Measurements from ENCODE around the gene ABCA12.

- no peak for TF ChIP-seq CTCF (IDR thresholded peaks at IDR 0.05)
- TF ChIP-seq POLR2A (IDR thresholded peaks at IDR 0.05), result no peak
- no peak for TF ChIP-seq EP300 (IDR thresholded peaks at IDR 0.05)
Measured at GRCh38 chr2:215032153-215032552, 106.3 kb downstream of the ABCA12 start.

All from tibial nerve (tissue), 4 donors.